Measurements from ENCODE around the gene KANK3. TPM values are rescaled to one million over a fixed set of nuclear protein-coding genes. Genes with fewer than 3 reads are reported as not detected.

Gene KANK3
- 0.57 and 1.7 TPM in 2 replicates for total RNA-seq

GRCh38 chr19:8342684-8343482, at the start of gene KANK3:
KANK3 (minus strand) TSS chr19:8343262; CDS start chr19:8337828, 5,434 bp downstream.

GRCh38 chr19:8389891-8390616, 47.0 kb upstream of the KANK3 start, which contains the start of gene RAB11B:
RAB11B (plus strand) TSS chr19:8390360; CDS start chr19:8390417, 57 bp downstream.

GRCh38 chr19:8363803-8364771, 21.0 kb upstream of the KANK3 start, which contains the start of gene ANGPTL4:
ANGPTL4 (plus strand) TSS chr19:8364155; CDS start chr19:8364322, 167 bp downstream.

DNA sequence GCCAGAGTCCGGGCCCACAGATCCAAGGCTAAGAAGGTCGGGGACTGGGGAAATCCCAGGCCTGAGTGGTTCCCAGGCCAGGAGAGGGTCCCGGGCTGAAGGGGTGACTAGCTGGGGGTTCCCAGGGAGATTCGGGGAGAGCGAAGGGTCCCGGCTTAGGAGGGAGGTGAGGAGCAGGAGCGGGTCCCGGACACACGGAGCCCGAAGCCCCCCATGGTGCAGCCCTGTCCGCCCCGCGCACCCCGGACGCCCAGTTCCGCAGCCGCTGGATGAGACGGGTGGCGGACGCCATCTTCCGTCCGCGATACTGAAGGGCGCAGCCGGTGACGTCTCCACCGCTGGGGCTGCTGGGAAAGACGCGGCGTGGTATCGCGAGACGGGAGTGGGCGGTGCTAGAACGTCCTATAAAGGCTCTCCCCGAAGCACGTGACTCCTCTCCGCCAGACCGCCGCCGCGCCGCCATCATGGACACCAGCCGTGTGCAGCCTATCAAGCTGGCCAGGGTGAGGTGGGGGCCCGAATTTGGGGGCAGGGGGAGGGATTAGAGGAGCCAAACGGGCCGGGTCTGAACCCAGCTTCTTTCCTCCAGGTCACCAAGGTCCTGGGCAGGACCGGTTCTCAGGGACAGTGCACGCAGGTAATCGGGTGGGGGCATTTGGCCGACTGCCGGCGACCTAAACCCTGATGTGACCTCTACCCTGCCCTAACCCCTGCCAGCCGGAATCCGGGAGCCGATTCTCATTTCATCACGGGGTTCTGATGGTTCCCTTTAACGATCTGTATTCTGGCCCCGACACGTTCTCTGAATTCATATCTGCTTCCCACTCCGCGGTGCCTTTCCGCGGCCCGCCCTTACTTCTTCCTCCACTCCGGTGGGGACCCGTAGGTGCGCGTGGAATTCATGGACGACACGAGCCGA, 21.7 kb downstream of the KANK3 start, which contains the start of the genes NDUFA7 and RPS28:
TSS of gene NDUFA7 (minus strand) at position 309 of the 919 bp plus-strand sequence. CDS start at position 292, 17 bp downstream.
TSS of gene RPS28 (plus strand) at position 430 of the 919 bp plus-strand sequence. CDS start at position 465, 35 bp downstream.

GRCh38 chr19:8307965-8308866, 34.8 kb downstream of the KANK3 start, which contains the start of gene CD320:
CD320 (minus strand) TSS chr19:8308358; CDS start chr19:8308290, 68 bp downstream.

Other genes starting within 250 kb of the KANK3 start
- not detected in 2 replicates for gene FBN3, start 193.7 kb downstream of the KANK3 start, total RNA-seq
- gene CERS4, start 133.9 kb downstream of the KANK3 start, total RNA-seq: 5.8 and 8.1 TPM in 2 replicates
- 6.8 and 9.8 TPM in 2 replicates for gene CD320, start 34.9 kb downstream of the KANK3 start, total RNA-seq
- 18.7 and 24.3 TPM in 2 replicates for gene NDUFA7, start 21.9 kb downstream of the KANK3 start, total RNA-seq
- gene RPS28, start 21.8 kb downstream of the KANK3 start, total RNA-seq: 316 and 569 TPM in 2 replicates
- 3.4 and 5.9 TPM in 2 replicates for gene ANGPTL4, start 20.9 kb upstream of the KANK3 start, total RNA-seq
- 53.3 and 120 TPM in 2 replicates for gene RAB11B, start 47.1 kb upstream of the KANK3 start, total RNA-seq
- 38.3 and 43.4 TPM in 2 replicates for gene MARCHF2, start 70.0 kb upstream of the KANK3 start, total RNA-seq
- 34.9 and 76.1 TPM in 2 replicates for gene HNRNPM, start 101.7 kb upstream of the KANK3 start, total RNA-seq
- 0.14 TPM in 1 of 2 replicates, not detected in the other for gene PRAM1, start 159.4 kb upstream of the KANK3 start, total RNA-seq
- gene ZNF414, start 170.9 kb upstream of the KANK3 start, total RNA-seq: 0.68 and 5.3 TPM in 2 replicates
- gene MYO1F, start 234.2 kb upstream of the KANK3 start, total RNA-seq: not detected in 2 replicates

Data from nasal cavity respiratory epithelium epithelial cell of viscerocranial mucosa (primary cell).